A172 (cell line): Measurements from ENCODE around the gene ESYT1. TPM values are rescaled to one million over a fixed set of nuclear protein-coding genes. Genes with fewer than 3 reads are reported as not detected.
A peak's percentile ranks its signal among the peaks of the same experiment; 100 is the strongest.

Experiments
- DNase-seq: peaks from one replicate; pipeline ENCODE4 v3.0.0-alpha.2; 2015; ENCODE audit warnings: low spot score
- total RNA-seq: library from RNA; depleted of rRNA; stranded (reverse); fragments of >200 nt; shearing (Covaris generic); gene quantifications from 2 replicates; pipeline ENCODE4 v1.2.3, GENCODE V29; 2014

The ESYT1 gene
- total RNA-seq, 1 experiment from 2014 or later, result 119 TPM

- no peak for DNase-seq
Measured at GRCh38 chr12:56128670-56129205, 671 bp downstream of the ESYT1 start.

- DNase-seq, result no peak
Measured at GRCh38 chr12:56129206-56129941, 1.3 kb downstream of the ESYT1 start.

- no peak for DNase-seq
Measured at GRCh38 chr12:56129942-56130495, 2.0 kb downstream of the ESYT1 start.

GRCh38 chr12:56130876-56131275, 2.8 kb downstream of the ESYT1 start:
- DNase-seq, result no peak

- DNase-seq, result no peak
Measured at GRCh38 chr12:56134897-56135296, 6.8 kb downstream of the ESYT1 start.

GRCh38 chr12:56137853-56138571, 9.9 kb downstream of the ESYT1 start:
- DNase-seq, result no peak

- DNase-seq, result no peak
Measured at GRCh38 chr12:56141946-56142784, 14.1 kb downstream of the ESYT1 start.

- DNase-seq, result no peak
Measured at GRCh38 chr12:56143217-56143616, 15.2 kb downstream of the ESYT1 start.

GRCh38 chr12:56143870-56144269, 15.8 kb downstream of the ESYT1 start:
- no peak for DNase-seq

GRCh38 chr12:56145217-56145616, 17.1 kb downstream of the ESYT1 start:
- no peak for DNase-seq

- no peak for DNase-seq
Measured at GRCh38 chr12:56146492-56147460, 18.7 kb downstream of the ESYT1 start.

GRCh38 chr12:56150563-56150962, 22.5 kb downstream of the ESYT1 start:
- no peak for DNase-seq

- no peak for DNase-seq
Measured at GRCh38 chr12:56151672-56152131, 23.6 kb downstream of the ESYT1 start.

GRCh38 chr12:56152132-56152755, 24.2 kb downstream of the ESYT1 start, which contains the start of gene MYL6B:
Gene MYL6B (plus strand): TSS chr12:56152587. CDS start chr12:56153919, 1,332 bp downstream.
- DNase-seq, result peak; percentile 83

- DNase-seq, result no peak
Measured at GRCh38 chr12:56152756-56153677, 24.9 kb downstream of the ESYT1 start.

- no peak for DNase-seq
Measured at GRCh38 chr12:56153678-56154065, 25.6 kb downstream of the ESYT1 start.

- DNase-seq, result no peak
Measured at GRCh38 chr12:56154246-56154771, 26.2 kb downstream of the ESYT1 start.

GRCh38 chr12:56154818-56155217, 26.8 kb downstream of the ESYT1 start:
- DNase-seq, result no peak
